ENCODE results near the gene PSD2. TPM values are rescaled to one million over a fixed set of nuclear protein-coding genes. Genes with fewer than 3 reads are reported as not detected.

The PSD2 gene
- total RNA-seq, 3 donors from 2014 or later (not counting 1 experiment from before 2014, with no cell fraction given): 1.3 to 2.5 (median 1.3) TPM

- H3K9me3 ChIP-seq (ENCODE audit: control insufficient read depth, insufficient read depth, low read length): no peaks in the 10 kb centered on the region
- intact Hi-C loops (cut with micrococcal nuclease): no loop called here
- H3K27me3 ChIP-seq (ENCODE audit: control insufficient read depth, insufficient read depth, low read length): peaks cover 10% of the 10 kb centered on the region
- H3K4me3 ChIP-seq (ENCODE audit: low read length): no peak overlapping the region
- no peaks in the 10 kb centered on the region for H3K9me3 Mint-ChIP-seq
- H3K4me1 ChIP-seq (ENCODE audit: control insufficient read depth, insufficient read depth, low read length): peaks cover 53% of the 10 kb centered on the region
- no peak overlapping the region for H3K27ac ChIP-seq (ENCODE audit: low read length)
- no peaks in the 10 kb centered on the region for H3K36me3 Mint-ChIP-seq
- ATAC-seq: no peak
- no peak for DNase-seq
- H3K27me3 Mint-ChIP-seq (ENCODE audit: low read depth in 2 of 2): peaks cover 0 to 14% of the 10 kb centered on the region in 2 donors
- WGBS (ENCODE audit: insufficient coverage): 79% methylated on average over 4 of the region's 6 CpGs
- H3K36me3 ChIP-seq (ENCODE audit: control insufficient read depth, insufficient read depth, low read length): no peaks in the 10 kb centered on the region
- H3K4me3 Mint-ChIP-seq: no peak overlapping the region
- TF ChIP-seq CTCF (IDR thresholded peaks at IDR 0.05): no peak
- no peak overlapping the region for H3K27ac Mint-ChIP-seq
- peaks cover 21 to 64% of the 10 kb centered on the region in 2 donors for H3K4me1 Mint-ChIP-seq
Measured at GRCh38 chr5:139760066-139761056, 35.2 kb upstream of the PSD2 start.

- ATAC-seq (no peak), DNase-seq (no peak)
- Mint-ChIP-seq H3K27me3 (ENCODE audit: low read depth in 2 of 2) (peaks cover 0 to 13% of the 10 kb centered on the region in 2 donors), H3K4me3 (no peak overlapping the region), H3K9me3 (no peaks in the 10 kb centered on the region), H3K4me1 (peaks cover 25 to 64% of the 10 kb centered on the region in 2 donors), H3K36me3 (no peaks in the 10 kb centered on the region), H3K27ac (no peak overlapping the region)
- intact Hi-C loops (cut with micrococcal nuclease): no loop called here
- WGBS (ENCODE audit: insufficient coverage): 95% methylated on average over 3 of the region's 3 CpGs
- peaks cover 51% of the 10 kb centered on the region for H3K4me1 ChIP-seq (ENCODE audit: control insufficient read depth, insufficient read depth, low read length)
- H3K9me3 ChIP-seq (ENCODE audit: control insufficient read depth, insufficient read depth, low read length): no peaks in the 10 kb centered on the region
- H3K36me3 ChIP-seq (ENCODE audit: control insufficient read depth, insufficient read depth, low read length): no peaks in the 10 kb centered on the region
- no peak overlapping the region for H3K4me3 ChIP-seq (ENCODE audit: low read length)
- TF ChIP-seq CTCF (IDR thresholded peaks at IDR 0.05): no peak
- H3K27me3 ChIP-seq (ENCODE audit: control insufficient read depth, insufficient read depth, low read length): peaks cover 10% of the 10 kb centered on the region
- H3K27ac ChIP-seq (ENCODE audit: low read length): no peak overlapping the region
Measured at GRCh38 chr5:139761057-139761450, 34.6 kb upstream of the PSD2 start.

- ATAC-seq: no peak
- Mint-ChIP-seq H3K9me3 (no peaks in the 10 kb centered on the region), H3K27me3 (ENCODE audit: low read depth in 2 of 2) (peaks cover 0 to 10% of the 10 kb centered on the region in 2 donors), H3K4me1 (peaks cover 21 to 60% of the 10 kb centered on the region in 2 donors), H3K36me3 (no peaks in the 10 kb centered on the region), H3K27ac (no peak overlapping the region), H3K4me3 (no peak overlapping the region)
- no peak for TF ChIP-seq CTCF (IDR thresholded peaks at IDR 0.05)
- no peak overlapping the region for H3K4me3 ChIP-seq (ENCODE audit: low read length)
- H3K27me3 ChIP-seq (ENCODE audit: control insufficient read depth, insufficient read depth, low read length): peaks cover 10% of the 10 kb centered on the region
- no peak for DNase-seq
- WGBS (ENCODE audit: insufficient coverage): 75% methylated on average over 4 of the region's 4 CpGs
- peaks cover 46% of the 10 kb centered on the region for H3K4me1 ChIP-seq (ENCODE audit: control insufficient read depth, insufficient read depth, low read length)
- intact Hi-C loops (cut with micrococcal nuclease): no loop called here
- no peaks in the 10 kb centered on the region for H3K36me3 ChIP-seq (ENCODE audit: control insufficient read depth, insufficient read depth, low read length)
- H3K27ac ChIP-seq (ENCODE audit: low read length): no peak overlapping the region
- H3K9me3 ChIP-seq (ENCODE audit: control insufficient read depth, insufficient read depth, low read length): no peaks in the 10 kb centered on the region
Measured at GRCh38 chr5:139761501-139761900, 34.1 kb upstream of the PSD2 start.
